Stimulated activated CD4-positive, alpha-beta T cell treated with anti-CD3 and anti-CD28 coated beads, Interleukin-2, amount 100 ng/mL, for 48 hours (primary cell): Measurements from ENCODE around the gene ACTN4.

Experiments used
- DNase-seq, 2 donors: peaks; one replicate each; pipeline ENCODE4 v3.0.0-alpha.2; 2020

ACTN4 gene

GRCh38 chr19:38727868-38728660 is 80.6 kb downstream of the ACTN4 start:
- no peak for DNase-seq

- no peak for DNase-seq
Measured at GRCh38 chr19:38728752-38729541, 81.5 kb downstream of the ACTN4 start.

- DNase-seq: peak; percentile 77 to 80
Measured at GRCh38 chr19:38729653-38730469, 82.4 kb downstream of the ACTN4 start.

GRCh38 chr19:38730470-38730730 is 83.0 kb downstream of the ACTN4 start:
- DNase-seq: no peak

- DNase-seq: no peak
Measured at GRCh38 chr19:38730731-38731589, 83.5 kb downstream of the ACTN4 start.

GRCh38 chr19:38731654-38732301 is 84.3 kb downstream of the ACTN4 start:
- DNase-seq: no peak

GRCh38 chr19:38733241-38733492 is 85.7 kb downstream of the ACTN4 start:
- no peak for DNase-seq

- no peak for DNase-seq
Measured at GRCh38 chr19:38733493-38734175, 86.2 kb downstream of the ACTN4 start.

- no peak for DNase-seq
Measured at GRCh38 chr19:38734176-38734425, 86.7 kb downstream of the ACTN4 start.

- no peak for DNase-seq
Measured at GRCh38 chr19:38734426-38735256, 87.2 kb downstream of the ACTN4 start.

- no peak for DNase-seq
Measured at GRCh38 chr19:38735257-38735686, 87.8 kb downstream of the ACTN4 start.

- peak; percentile 37 to 49 for DNase-seq
Measured at GRCh38 chr19:38736036-38736412, 88.6 kb downstream of the ACTN4 start.

GRCh38 chr19:38736413-38737280 is 89.2 kb downstream of the ACTN4 start:
- peak; percentile 48 to 70 for DNase-seq

GRCh38 chr19:38737281-38737865 is 89.9 kb downstream of the ACTN4 start:
- no peak for DNase-seq

- DNase-seq: no peak
Measured at GRCh38 chr19:38737921-38738737, 90.7 kb downstream of the ACTN4 start.

- no peak for DNase-seq
Measured at GRCh38 chr19:38739440-38740256, 92.2 kb downstream of the ACTN4 start.

- no peak for DNase-seq
Measured at GRCh38 chr19:38740257-38740592, 92.8 kb downstream of the ACTN4 start.

GRCh38 chr19:38740932-38741331 is 93.5 kb downstream of the ACTN4 start:
- DNase-seq: no peak
